ENCODE data around the gene SHB.

The SHB gene

DNA sequence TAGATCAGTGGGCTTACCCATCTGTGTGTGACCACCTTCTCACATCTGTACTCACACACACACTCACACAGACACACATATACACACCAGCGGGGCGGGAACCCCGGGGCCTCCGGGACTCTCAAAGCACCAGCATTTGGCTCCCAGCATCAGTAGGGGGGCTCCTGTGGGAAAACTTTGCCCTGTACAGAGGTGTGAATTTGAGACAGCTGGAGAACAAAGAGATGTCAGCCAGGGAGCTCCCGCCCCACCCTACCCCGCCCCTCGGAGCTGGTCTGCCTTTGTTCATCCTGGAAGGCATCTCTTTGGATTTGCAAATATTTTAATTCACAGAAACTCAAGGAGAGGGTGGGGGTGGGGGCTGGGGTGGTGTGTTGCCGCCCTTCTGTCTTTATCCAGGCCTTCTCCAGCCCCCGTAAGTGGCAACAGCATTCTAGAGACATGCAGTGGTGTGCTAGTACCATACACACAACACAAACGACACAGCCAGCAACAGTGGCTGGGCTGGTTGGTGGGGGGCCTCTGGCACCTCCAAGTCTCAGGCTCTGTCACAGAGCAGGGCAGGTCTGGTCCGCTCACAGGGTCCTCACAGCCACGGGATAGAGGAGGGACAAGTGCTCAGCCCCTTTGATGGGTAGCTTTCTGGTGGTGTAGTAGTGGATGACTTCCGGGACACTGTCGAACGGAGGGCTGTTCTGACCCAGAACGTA, 149.6 kb downstream of the SHB start:
- no peak overlapping the region for H3K27ac ChIP-seq (ENCODE audit: insufficient read depth in 1 of 2, low read depth in 1 of 2, low read length in 2 of 2, poor library complexity in 1 of 2, severe bottlenecking in 2 of 2)
- no peaks in the 10 kb centered on the region for H3K9me3 ChIP-seq (ENCODE audit: control extremely low read depth in 1 of 5, control insufficient read depth in 4 of 5, insufficient read depth in 2 of 5, low read depth in 1 of 5, low read length in 4 of 5)
- POLR2A ChIA-PET = no interaction called here
- no peak for DNase-seq
- 100% methylated on average over 2 of the region's 16 CpGs for WGBS (ENCODE audit: insufficient coverage)
- H3K27me3 ChIP-seq (replicated peaks in 2 of 5; ENCODE audit: control insufficient read depth in 4 of 5, insufficient read depth in 5 of 5, low read length in 4 of 5) = no peaks in the 10 kb centered on the region
- H3K4me1 ChIP-seq (ENCODE audit: control extremely low read depth in 1 of 4, control insufficient read depth in 4 of 4, insufficient read depth in 4 of 4, low read length in 3 of 4) = peaks cover 0 to 9% (median 0%) of the 10 kb centered on the region in 4 experiments
- H3K36me3 ChIP-seq (ENCODE audit: control insufficient read depth in 4 of 4, insufficient read depth in 4 of 4, low read length in 3 of 4) = peaks cover 0 to 10% (median 4%) of the 10 kb centered on the region in 4 experiments
- CTCF ChIA-PET = interaction anchor here (0.7 to 1.8 kb wide), 3 partner anchors 18 to 169 kb away, joined by 3 to 6 read pairs (median 4); no protein-coding TSS in a partner anchor
- H3K4me3 ChIP-seq (ENCODE audit: control insufficient read depth in 1 of 7, extremely low read depth in 1 of 7, insufficient read depth in 4 of 7, low read depth in 2 of 7, low read length in 6 of 7) = no peak overlapping the region

DNA sequence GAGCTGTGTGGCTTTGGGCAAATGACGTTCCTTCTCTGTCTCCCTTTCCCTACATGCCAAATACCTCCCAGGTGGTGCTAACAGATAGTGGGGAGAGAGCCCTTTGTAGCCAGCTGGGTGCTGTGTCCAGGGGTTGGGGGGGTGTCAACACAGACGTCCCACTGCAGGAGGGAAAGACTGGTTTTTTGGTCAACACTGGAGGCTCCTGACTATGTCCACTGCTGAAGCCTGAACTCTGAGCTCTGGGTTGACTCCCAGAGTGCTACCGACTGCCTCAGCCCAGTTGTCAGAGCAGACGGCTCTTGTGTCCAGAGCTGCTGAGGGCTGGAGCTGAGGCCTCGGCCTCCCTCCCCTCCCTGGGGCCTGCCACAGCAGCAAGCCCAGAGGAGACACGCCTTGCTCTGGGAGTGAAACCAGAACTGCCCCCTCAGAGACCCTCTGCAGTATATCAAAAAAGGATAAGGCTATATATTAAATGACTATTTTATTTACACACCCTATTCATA, 150.3 kb downstream of the SHB start:
- no peaks in the 10 kb centered on the region for H3K9me3 ChIP-seq (ENCODE audit: control extremely low read depth in 1 of 5, control insufficient read depth in 4 of 5, insufficient read depth in 2 of 5, low read depth in 1 of 5, low read length in 4 of 5)
- H3K4me3 ChIP-seq (ENCODE audit: control insufficient read depth in 1 of 7, extremely low read depth in 1 of 7, insufficient read depth in 4 of 7, low read depth in 2 of 7, low read length in 6 of 7) = no peak overlapping the region
- WGBS (ENCODE audit: insufficient coverage) = 93% methylated on average over 6 of the region's 6 CpGs
- ChIA-PET POLR2A (no interaction called here), CTCF (interaction anchor here (0.6 to 1.8 kb wide), 3 partner anchors 19 to 349 kb away, joined by 3 to 6 read pairs (median 4); no protein-coding TSS in a partner anchor)
- no peak overlapping the region for H3K27ac ChIP-seq (ENCODE audit: insufficient read depth in 1 of 2, low read depth in 1 of 2, low read length in 2 of 2, poor library complexity in 1 of 2, severe bottlenecking in 2 of 2)
- no peaks in the 10 kb centered on the region for H3K27me3 ChIP-seq (replicated peaks in 2 of 5; ENCODE audit: control insufficient read depth in 4 of 5, insufficient read depth in 5 of 5, low read length in 4 of 5)
- H3K36me3 ChIP-seq (ENCODE audit: control insufficient read depth in 4 of 4, insufficient read depth in 4 of 4, low read length in 3 of 4) = peaks cover 0 to 10% (median 4%) of the 10 kb centered on the region in 4 experiments
- H3K4me1 ChIP-seq (ENCODE audit: control extremely low read depth in 1 of 4, control insufficient read depth in 4 of 4, insufficient read depth in 4 of 4, low read length in 3 of 4) = peaks cover 0 to 9% (median 0%) of the 10 kb centered on the region in 4 experiments
- DNase-seq = no peak

DNA sequence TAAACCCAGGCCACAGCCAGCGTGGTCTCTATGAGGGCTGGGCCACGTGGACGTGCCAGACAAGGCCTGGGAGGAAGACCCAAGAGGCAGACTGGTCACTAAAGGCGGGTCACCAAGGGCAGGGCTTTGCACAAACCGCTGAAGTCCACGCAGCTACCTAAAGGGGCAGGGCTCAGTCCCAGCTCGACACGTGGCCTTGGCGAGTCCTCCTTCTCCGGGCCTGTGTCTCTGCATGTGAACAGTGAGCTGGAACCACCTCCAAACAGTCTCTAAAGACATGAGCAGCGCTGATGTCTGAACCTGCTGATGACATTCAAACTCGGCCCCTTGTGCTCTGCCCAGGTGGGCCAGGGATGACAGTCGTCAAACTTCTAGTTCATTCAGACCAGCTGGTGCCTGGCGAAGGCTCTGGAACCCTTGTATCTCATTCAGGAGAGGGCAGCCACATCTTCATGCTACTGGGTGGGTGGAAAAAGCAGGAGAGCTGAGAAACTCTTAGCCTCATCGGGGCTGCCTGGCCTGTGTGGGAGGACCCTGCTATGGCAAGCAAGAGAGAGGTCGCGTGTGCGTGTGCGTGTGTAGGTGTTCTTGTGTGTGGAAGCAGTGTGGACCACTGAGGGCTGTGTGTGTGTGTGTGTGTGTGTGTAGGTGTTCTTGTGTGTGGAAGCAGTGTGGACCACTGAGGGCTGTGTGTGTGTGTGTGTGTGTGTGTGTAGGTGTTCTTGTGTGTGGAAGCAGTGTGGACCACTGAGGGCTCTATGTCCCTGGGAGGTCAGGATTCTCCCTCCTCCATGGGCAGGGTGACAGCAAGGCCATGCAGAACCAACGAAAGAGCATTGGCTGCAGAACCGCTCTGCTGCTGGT, 151.0 kb downstream of the SHB start:
- POLR2A ChIA-PET = no interaction called here
- no peak for DNase-seq
- 98% methylated on average over 21 of the region's 21 CpGs for WGBS (ENCODE audit: insufficient coverage)

DNA sequence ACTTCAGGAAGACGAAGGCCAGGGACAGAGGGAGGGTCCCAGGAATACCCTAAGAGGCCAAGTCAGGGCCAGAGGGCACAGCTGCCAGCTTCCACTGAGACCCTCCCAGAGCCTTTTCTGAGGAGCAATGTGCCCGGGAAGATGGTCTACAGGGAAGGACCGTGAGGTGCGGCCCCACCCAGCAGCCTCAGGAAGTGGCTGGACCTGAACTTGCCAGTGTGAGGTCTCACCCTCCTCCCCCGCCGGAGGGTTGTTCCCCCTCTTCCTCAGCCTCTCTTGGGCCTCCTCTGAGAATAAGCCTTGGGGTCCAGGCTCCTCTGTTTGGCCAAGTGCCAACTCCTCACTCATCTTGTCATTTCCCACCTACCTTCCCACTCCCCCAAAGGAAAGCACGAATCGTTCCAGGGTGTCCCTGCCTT, 151.7 kb downstream of the SHB start:
- Histone ChIP-seq H3K4me1 (ENCODE audit: control extremely low read depth in 1 of 4, control insufficient read depth in 4 of 4, insufficient read depth in 4 of 4, low read length in 3 of 4) (peaks cover 0 to 13% (median 3%) of the 10 kb centered on the region in 4 experiments), H3K36me3 (ENCODE audit: control insufficient read depth in 4 of 4, insufficient read depth in 4 of 4, low read length in 3 of 4) (peaks cover 0 to 10% (median 4%) of the 10 kb centered on the region in 4 experiments), H3K27ac (ENCODE audit: insufficient read depth in 1 of 2, low read depth in 1 of 2, low read length in 2 of 2, poor library complexity in 1 of 2, severe bottlenecking in 2 of 2) (no peak overlapping the region), H3K27me3 (replicated peaks in 2 of 5; ENCODE audit: control insufficient read depth in 4 of 5, insufficient read depth in 5 of 5, low read length in 4 of 5) (no peaks in the 10 kb centered on the region), H3K9me3 (ENCODE audit: control extremely low read depth in 1 of 5, control insufficient read depth in 4 of 5, insufficient read depth in 2 of 5, low read depth in 1 of 5, low read length in 4 of 5) (no peaks in the 10 kb centered on the region), H3K4me3 (ENCODE audit: control insufficient read depth in 1 of 7, extremely low read depth in 1 of 7, insufficient read depth in 4 of 7, low read depth in 2 of 7, low read length in 6 of 7) (no peak overlapping the region)
- no peak for DNase-seq
- POLR2A ChIA-PET = no interaction called here
- 88% methylated on average over 8 of the region's 8 CpGs for WGBS (ENCODE audit: insufficient coverage)
- CTCF ChIA-PET = interaction anchor here (0.7 to 1.9 kb wide), 7 partner anchors 24 to 446 kb away, joined by 3 to 6 read pairs (median 3); no protein-coding TSS in a partner anchor

More for the DNA sequence above, 151.0 kb downstream of the SHB start:
- Histone ChIP-seq H3K36me3 (ENCODE audit: control insufficient read depth in 4 of 4, insufficient read depth in 4 of 4, low read length in 3 of 4) (peaks cover 0 to 10% (median 4%) of the 10 kb centered on the region in 4 experiments), H3K4me1 (ENCODE audit: control extremely low read depth in 1 of 4, control insufficient read depth in 4 of 4, insufficient read depth in 4 of 4, low read length in 3 of 4) (peaks cover 0 to 13% (median 3%) of the 10 kb centered on the region in 4 experiments), H3K9me3 (ENCODE audit: control extremely low read depth in 1 of 5, control insufficient read depth in 4 of 5, insufficient read depth in 2 of 5, low read depth in 1 of 5, low read length in 4 of 5) (no peaks in the 10 kb centered on the region), H3K27me3 (replicated peaks in 2 of 5; ENCODE audit: control insufficient read depth in 4 of 5, insufficient read depth in 5 of 5, low read length in 4 of 5) (no peaks in the 10 kb centered on the region), H3K27ac (ENCODE audit: insufficient read depth in 1 of 2, low read depth in 1 of 2, low read length in 2 of 2, poor library complexity in 1 of 2, severe bottlenecking in 2 of 2) (no peak overlapping the region), H3K4me3 (ENCODE audit: control insufficient read depth in 1 of 7, extremely low read depth in 1 of 7, insufficient read depth in 4 of 7, low read depth in 2 of 7, low read length in 6 of 7) (peak overlapping the region in 1 of 7 experiments; percentile 1)
- CTCF ChIA-PET = interaction anchor here (0.6 to 1.8 kb wide), 6 partner anchors 20 to 416 kb away, joined by 3 to 6 read pairs (median 3); no protein-coding TSS in a partner anchor

DNA sequence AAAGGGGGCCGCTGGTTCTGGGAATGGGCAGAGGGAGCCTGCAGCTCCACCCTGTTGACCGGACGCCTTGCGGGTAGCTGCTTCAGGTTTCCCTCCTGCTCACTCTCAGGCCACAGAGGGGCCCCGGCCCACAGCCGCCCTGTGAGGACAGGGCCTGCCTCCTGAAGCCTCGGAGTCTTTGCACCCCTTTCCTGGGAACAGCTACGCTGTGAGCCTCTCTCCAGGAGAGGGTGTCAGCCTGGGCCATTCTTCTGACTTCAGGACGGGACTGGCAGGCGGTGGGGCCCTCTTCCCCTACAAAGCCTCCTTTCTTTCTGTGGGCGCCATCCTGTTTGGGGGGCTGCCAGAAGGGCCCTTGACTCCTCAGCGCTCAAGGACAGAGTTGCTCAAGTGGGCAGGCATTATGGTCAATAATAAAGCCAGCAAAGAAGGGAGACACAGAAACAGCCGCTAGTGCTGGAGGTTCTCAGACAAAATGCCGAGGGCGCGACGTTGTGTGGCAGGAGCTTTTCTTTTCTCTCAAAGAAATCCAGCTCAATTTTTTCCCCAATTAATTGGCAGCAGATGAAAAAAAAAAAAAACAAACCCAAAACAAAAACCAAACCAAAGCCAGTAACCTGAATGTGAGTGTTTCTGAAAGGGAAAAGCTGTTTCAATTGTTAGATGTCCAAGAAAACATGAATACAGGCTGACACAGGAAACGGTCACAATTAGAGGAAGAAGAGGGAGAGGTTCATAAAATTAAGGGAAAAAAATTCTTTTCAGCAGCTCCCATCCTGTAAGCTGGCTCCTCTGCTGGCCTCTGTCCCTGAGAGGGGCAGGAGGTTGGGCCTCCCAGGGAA, 152.3 kb downstream of the SHB start:
- CTCF ChIA-PET = interaction anchor here (0.7 to 4.5 kb wide), 12 partner anchors 9 to 447 kb away, joined by 3 to 47 read pairs (median 4); no protein-coding TSS in a partner anchor
- Histone ChIP-seq H3K27ac (ENCODE audit: insufficient read depth in 1 of 2, low read depth in 1 of 2, low read length in 2 of 2, poor library complexity in 1 of 2, severe bottlenecking in 2 of 2) (no peak overlapping the region), H3K36me3 (ENCODE audit: control insufficient read depth in 4 of 4, insufficient read depth in 4 of 4, low read length in 3 of 4) (peaks cover 0 to 10% (median 4%) of the 10 kb centered on the region in 4 experiments), H3K9me3 (ENCODE audit: control extremely low read depth in 1 of 5, control insufficient read depth in 4 of 5, insufficient read depth in 2 of 5, low read depth in 1 of 5, low read length in 4 of 5) (no peaks in the 10 kb centered on the region), H3K27me3 (replicated peaks in 2 of 5; ENCODE audit: control insufficient read depth in 4 of 5, insufficient read depth in 5 of 5, low read length in 4 of 5) (no peaks in the 10 kb centered on the region), H3K4me1 (ENCODE audit: control extremely low read depth in 1 of 4, control insufficient read depth in 4 of 4, insufficient read depth in 4 of 4, low read length in 3 of 4) (peaks cover 0 to 13% (median 3%) of the 10 kb centered on the region in 4 experiments), H3K4me3 (ENCODE audit: control insufficient read depth in 1 of 7, extremely low read depth in 1 of 7, insufficient read depth in 4 of 7, low read depth in 2 of 7, low read length in 6 of 7) (no peak overlapping the region)
- POLR2A ChIA-PET = no interaction called here
- WGBS (ENCODE audit: insufficient coverage) = 98% methylated on average over 13 of the region's 18 CpGs
- DNase-seq = no peak

DNA sequence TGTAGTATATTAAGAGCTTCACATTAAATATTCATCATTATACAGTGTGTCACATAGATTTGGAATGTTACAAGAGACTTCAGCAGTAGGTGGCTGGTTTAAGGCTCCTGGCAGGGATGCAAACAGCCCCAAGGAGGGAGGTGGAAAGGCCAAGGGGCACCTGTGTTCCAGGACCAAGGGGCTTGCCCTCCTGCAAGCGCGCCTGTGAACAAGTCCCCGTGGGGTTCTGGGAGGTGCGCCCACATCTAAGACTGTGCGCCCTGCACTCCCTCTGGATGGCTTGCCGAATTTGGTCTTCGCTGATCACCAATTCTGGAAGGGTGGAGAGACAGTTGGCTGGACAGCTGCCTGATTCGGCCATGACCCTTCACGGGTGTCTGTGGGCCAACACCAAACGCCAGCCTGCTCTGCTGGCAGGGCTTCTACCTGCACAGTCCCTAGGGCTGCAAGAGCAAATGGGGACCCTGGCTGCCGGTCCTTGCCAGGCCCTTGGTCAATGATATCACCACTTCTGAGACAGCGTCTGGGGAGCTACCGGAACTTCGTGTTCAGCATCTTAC, 153.0 kb downstream of the SHB start:
- Histone ChIP-seq H3K36me3 (ENCODE audit: control insufficient read depth in 4 of 4, insufficient read depth in 4 of 4, low read length in 3 of 4) (peaks cover 0 to 10% (median 4%) of the 10 kb centered on the region in 4 experiments), H3K9me3 (ENCODE audit: control extremely low read depth in 1 of 5, control insufficient read depth in 4 of 5, insufficient read depth in 2 of 5, low read depth in 1 of 5, low read length in 4 of 5) (no peaks in the 10 kb centered on the region), H3K4me3 (ENCODE audit: control insufficient read depth in 1 of 7, extremely low read depth in 1 of 7, insufficient read depth in 4 of 7, low read depth in 2 of 7, low read length in 6 of 7) (no peak overlapping the region), H3K27me3 (replicated peaks in 2 of 5; ENCODE audit: control insufficient read depth in 4 of 5, insufficient read depth in 5 of 5, low read length in 4 of 5) (no peaks in the 10 kb centered on the region), H3K4me1 (ENCODE audit: control extremely low read depth in 1 of 4, control insufficient read depth in 4 of 4, insufficient read depth in 4 of 4, low read length in 3 of 4) (peaks cover 0 to 13% (median 3%) of the 10 kb centered on the region in 4 experiments), H3K27ac (ENCODE audit: insufficient read depth in 1 of 2, low read depth in 1 of 2, low read length in 2 of 2, poor library complexity in 1 of 2, severe bottlenecking in 2 of 2) (no peak overlapping the region)
- CTCF ChIA-PET = interaction anchor here (0.6 to 4.9 kb wide), 15 partner anchors 9 to 520 kb away, joined by 3 to 47 read pairs (median 5); partner anchors contain the start of gene SHB
- 98% methylated on average over 12 of the region's 14 CpGs for WGBS (ENCODE audit: insufficient coverage)
- POLR2A ChIA-PET = interaction anchor here (0.6 kb wide), 1 partner anchor 10 kb away, joined by 4 read pairs; no protein-coding TSS in a partner anchor
- DNase-seq = no peak
